ENCODE data around the gene TGM3. TPM values are rescaled to one million over a fixed set of nuclear protein-coding genes. Genes with fewer than 3 reads are reported as not detected.

The TGM3 gene
- polyA plus RNA-seq, 1 donor (not counting 4 experiments of a cell fraction or from before 2014, with no cell fraction given), result 0.08 TPM

- TF ChIP-seq EZH2 (IDR thresholded peaks at IDR 0.05; ENCODE audit: low read length), result no peak
- TF ChIP-seq, protein P1, sequence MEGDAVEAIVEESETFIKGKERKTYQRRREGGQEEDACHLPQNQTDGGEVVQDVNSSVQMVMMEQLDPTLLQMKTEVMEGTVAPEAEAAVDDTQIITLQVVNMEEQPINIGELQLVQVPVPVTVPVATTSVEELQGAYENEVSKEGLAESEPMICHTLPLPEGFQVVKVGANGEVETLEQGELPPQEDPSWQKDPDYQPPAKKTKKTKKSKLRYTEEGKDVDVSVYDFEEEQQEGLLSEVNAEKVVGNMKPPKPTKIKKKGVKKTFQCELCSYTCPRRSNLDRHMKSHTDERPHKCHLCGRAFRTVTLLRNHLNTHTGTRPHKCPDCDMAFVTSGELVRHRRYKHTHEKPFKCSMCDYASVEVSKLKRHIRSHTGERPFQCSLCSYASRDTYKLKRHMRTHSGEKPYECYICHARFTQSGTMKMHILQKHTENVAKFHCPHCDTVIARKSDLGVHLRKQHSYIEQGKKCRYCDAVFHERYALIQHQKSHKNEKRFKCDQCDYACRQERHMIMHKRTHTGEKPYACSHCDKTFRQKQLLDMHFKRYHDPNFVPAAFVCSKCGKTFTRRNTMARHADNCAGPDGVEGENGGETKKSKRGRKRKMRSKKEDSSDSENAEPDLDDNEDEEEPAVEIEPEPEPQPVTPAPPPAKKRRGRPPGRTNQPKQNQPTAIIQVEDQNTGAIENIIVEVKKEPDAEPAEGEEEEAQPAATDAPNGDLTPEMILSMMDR (optimal IDR thresholded peaks at IDR 0.05 in 1 of 3, IDR thresholded peaks at IDR 0.05 in 1 of 3, conservative IDR thresholded peaks at IDR 0.05 in 1 of 3; ENCODE audit: extremely low read depth in 1 of 3, insufficient read depth in 2 of 3, low read length in 3 of 3), result no peak
- Histone ChIP-seq H3K9me1 (ENCODE audit: control insufficient read depth, extremely low read depth, insufficient read depth, low read length) (no peaks in the 10 kb centered on the region), H3K4me1 (ENCODE audit: control insufficient read depth, extremely low read depth, insufficient read depth, low read length) (no peaks in the 10 kb centered on the region), H3K9ac (ENCODE audit: control insufficient read depth, extremely low read depth, insufficient read depth, low read length) (no peak overlapping the region), H3K79me2 (ENCODE audit: control insufficient read depth, insufficient read depth, low read length) (no peaks in the 10 kb centered on the region), H3K4me3 (ENCODE audit: control insufficient read depth in 2 of 3, extremely low read depth in 1 of 3, insufficient read depth in 2 of 3, low read depth in 1 of 3, low read length in 3 of 3) (no peak overlapping the region), H3K9me3 (ENCODE audit: control insufficient read depth, low read depth, low read length) (no peaks in the 10 kb centered on the region), H4K20me1 (ENCODE audit: control insufficient read depth, extremely low read depth, insufficient read depth, low read length) (no peaks in the 10 kb centered on the region), H3K27me3 (ENCODE audit: control insufficient read depth, extremely low read depth, insufficient read depth, low read length) (peaks cover 10% of the 10 kb centered on the region), H3K36me3 (ENCODE audit: control insufficient read depth in 2 of 2, extremely low read depth in 1 of 2, insufficient read depth in 2 of 2, low read length in 2 of 2) (no peaks in the 10 kb centered on the region), H3K4me2 (ENCODE audit: control insufficient read depth, extremely low read depth, insufficient read depth, low read depth, low read length) (no peak overlapping the region), H2AFZ (ENCODE audit: control insufficient read depth, low read length) (no peak overlapping the region), H3K27ac (ENCODE audit: control insufficient read depth, insufficient read depth, low read length) (no peak overlapping the region)
- DNase-seq (ENCODE audit: low read depth, low spot score) (no peak), FAIRE-seq (no peak)
- dilution Hi-C loops (cut with MboI; ENCODE audit: extremely low pct_ligation_motif_present, low sequenced_read_pairs), result no loop called here
These were observed 3.5 kb downstream of the TGM3 start for GRCh38 chr20:2299301-2299700.

- Histone ChIP-seq H3K9me1 (ENCODE audit: control insufficient read depth, extremely low read depth, insufficient read depth, low read length) (no peaks in the 10 kb centered on the region), H3K9ac (ENCODE audit: control insufficient read depth, extremely low read depth, insufficient read depth, low read length) (no peak overlapping the region), H3K36me3 (ENCODE audit: control insufficient read depth in 2 of 2, extremely low read depth in 1 of 2, insufficient read depth in 2 of 2, low read length in 2 of 2) (no peaks in the 10 kb centered on the region), H3K27ac (ENCODE audit: control insufficient read depth, insufficient read depth, low read length) (no peak overlapping the region), H2AFZ (ENCODE audit: control insufficient read depth, low read length) (no peak overlapping the region), H3K79me2 (ENCODE audit: control insufficient read depth, insufficient read depth, low read length) (no peaks in the 10 kb centered on the region), H3K4me2 (ENCODE audit: control insufficient read depth, extremely low read depth, insufficient read depth, low read depth, low read length) (no peak overlapping the region), H3K4me1 (ENCODE audit: control insufficient read depth, extremely low read depth, insufficient read depth, low read length) (no peaks in the 10 kb centered on the region), H4K20me1 (ENCODE audit: control insufficient read depth, extremely low read depth, insufficient read depth, low read length) (no peaks in the 10 kb centered on the region), H3K27me3 (ENCODE audit: control insufficient read depth, extremely low read depth, insufficient read depth, low read length) (peaks cover 13% of the 10 kb centered on the region), H3K4me3 (ENCODE audit: control insufficient read depth in 2 of 3, extremely low read depth in 1 of 3, insufficient read depth in 2 of 3, low read depth in 1 of 3, low read length in 3 of 3) (no peak overlapping the region), H3K9me3 (ENCODE audit: control insufficient read depth, low read depth, low read length) (no peaks in the 10 kb centered on the region)
- dilution Hi-C loops (cut with MboI; ENCODE audit: extremely low pct_ligation_motif_present, low sequenced_read_pairs), result no loop called here
- no peak for FAIRE-seq
- no peak for DNase-seq (ENCODE audit: low read depth, low spot score)
- TF ChIP-seq, protein P1 (optimal IDR thresholded peaks at IDR 0.05 in 1 of 3, IDR thresholded peaks at IDR 0.05 in 1 of 3, conservative IDR thresholded peaks at IDR 0.05 in 1 of 3; ENCODE audit: extremely low read depth in 1 of 3, insufficient read depth in 2 of 3, low read length in 3 of 3), result no peak
- no peak for TF ChIP-seq EZH2 (IDR thresholded peaks at IDR 0.05; ENCODE audit: low read length)
These were observed 4.2 kb downstream of the TGM3 start for GRCh38 chr20:2300002-2300401.
